DMS114 treated with DMSO at 0.1 percent for 48 hours (cell line): ENCODE data around the gene PCDH9.

ENCODE experiments used
- DNase-seq: peaks from one replicate; lab custom pipeline; 2025; ENCODE audit not compliant: unreplicated experiment; lab: John Stamatoyannopoulos, UW

The PCDH9 gene

DNA sequence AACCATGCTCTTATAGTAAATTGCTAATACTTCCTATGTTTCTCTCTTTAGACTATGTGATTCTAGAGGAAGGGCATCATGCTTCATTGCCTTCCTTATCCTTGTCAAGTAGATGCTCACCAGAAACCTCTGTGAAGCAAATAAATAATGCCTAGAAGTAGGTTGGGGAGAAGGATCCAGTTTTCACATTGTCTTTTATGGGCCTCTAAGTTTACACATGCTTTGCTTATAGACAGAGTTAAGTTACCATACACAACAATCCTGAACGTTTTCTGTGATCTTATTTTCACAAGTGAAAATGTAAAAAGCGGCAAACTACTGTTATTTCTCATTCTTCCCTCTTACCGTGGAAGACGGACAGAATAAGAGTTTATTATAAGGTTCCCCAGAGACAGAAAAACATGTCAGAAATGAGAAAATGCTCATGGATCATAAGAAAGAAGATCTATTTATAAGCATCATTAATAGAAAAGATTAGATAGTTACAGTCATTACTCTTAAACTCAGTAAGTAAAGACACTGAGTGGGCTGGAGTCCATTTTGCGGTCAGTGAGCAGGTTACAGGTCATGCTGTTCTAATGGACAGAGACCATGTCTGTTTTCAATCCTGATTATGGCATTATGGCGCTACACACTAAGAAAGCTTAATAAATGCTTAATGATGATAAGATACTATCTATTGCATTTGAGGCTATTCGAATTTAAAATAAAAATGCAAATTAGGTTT is 723.9 kb downstream of the PCDH9 start:
- DNase-seq: no peak

DNA sequence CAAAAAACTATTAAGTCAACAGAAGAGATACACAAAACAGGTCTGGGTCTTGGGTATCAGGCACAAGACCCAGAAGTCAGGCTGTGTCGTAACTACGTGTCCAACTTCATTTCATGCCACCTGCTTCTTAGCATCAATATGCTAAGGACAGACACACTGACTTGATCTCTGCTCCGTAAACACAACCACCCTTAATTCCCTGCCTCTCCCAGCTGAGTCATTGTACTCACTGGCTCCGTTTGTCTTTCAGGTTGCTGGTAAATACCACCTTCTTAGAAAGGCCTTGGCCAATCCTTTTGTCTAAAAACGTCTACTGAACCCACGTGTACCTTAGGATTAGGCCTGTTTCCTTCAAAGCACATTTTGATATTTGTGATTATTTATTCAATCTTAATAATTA is 726.2 kb downstream of the PCDH9 start:
- DNase-seq: no peak

DNA sequence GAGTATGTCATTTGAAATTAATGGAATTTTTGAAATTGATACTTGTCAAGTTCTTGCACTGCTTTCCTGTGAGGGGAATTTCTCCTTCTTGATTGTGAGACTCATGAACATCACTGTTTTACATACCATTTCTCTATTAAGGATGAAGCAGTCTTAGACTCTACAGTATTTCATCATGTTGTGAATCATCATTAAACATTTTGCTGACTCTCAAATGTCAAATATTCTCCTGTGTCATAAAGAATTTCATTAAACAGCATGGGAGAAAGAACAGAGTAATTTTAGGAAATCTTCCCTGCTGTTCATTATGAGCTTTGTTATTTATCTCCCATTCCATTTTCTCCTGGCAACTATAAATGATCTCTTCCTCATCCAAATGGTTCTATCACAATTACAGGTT is 729.0 kb downstream of the PCDH9 start:
- DNase-seq: no peak

DNA sequence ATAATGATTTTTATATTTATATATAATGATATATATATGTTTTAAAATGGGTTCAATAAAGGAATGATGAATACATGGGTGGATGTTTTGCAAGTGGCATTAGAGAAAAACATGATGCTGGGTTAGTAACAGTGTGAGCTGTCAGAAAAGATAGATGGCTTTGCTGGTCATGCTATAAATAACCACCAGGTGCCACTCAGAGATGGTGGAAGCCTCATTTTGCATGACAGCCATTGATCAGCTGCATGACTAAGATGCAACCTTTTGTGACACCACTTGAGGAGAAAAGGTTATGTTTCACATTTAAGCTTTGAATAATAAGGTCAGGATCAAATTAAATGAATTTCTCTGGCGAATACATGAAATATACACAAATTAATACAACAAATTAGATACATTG is 737.7 kb downstream of the PCDH9 start:
- no peak for DNase-seq

DNA sequence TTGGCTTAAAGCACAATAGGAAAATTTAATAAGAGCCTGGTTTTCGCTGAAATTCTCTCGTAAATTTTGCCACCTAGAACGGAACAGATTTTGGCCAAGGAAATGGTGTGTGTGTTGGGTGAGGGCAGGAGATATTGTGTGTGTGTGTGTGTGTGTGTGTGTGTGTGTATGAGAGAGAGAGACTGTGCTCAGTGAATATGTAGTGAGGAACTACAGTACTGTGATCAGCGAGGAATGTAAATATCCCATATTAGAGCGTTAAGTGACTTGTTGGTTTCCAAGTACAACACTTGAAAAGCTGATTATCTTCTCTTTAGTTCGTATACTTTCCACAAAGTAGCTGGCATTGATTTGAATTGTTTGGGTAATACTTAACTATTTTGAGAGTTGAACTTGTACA is 738.9 kb downstream of the PCDH9 start:
- no peak for DNase-seq

DNA sequence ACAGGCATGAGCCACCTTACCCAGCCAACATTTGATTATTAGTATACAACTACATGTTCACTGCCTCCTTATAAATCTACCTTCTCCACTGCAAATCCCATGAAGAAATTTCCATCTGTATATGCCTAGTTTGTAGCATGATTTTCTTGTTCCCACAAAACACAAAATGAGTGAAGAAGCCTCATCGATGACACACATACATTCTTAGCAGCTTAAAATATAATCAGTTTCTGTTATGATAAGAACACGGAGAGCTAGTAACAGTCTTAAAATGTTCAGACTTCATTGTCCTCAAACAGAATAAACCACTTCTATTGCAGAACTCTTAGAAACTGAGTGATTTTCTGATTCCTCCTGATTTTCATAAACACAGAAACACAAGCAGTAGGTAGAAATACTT is 740.5 kb downstream of the PCDH9 start:
- DNase-seq: no peak

DNA sequence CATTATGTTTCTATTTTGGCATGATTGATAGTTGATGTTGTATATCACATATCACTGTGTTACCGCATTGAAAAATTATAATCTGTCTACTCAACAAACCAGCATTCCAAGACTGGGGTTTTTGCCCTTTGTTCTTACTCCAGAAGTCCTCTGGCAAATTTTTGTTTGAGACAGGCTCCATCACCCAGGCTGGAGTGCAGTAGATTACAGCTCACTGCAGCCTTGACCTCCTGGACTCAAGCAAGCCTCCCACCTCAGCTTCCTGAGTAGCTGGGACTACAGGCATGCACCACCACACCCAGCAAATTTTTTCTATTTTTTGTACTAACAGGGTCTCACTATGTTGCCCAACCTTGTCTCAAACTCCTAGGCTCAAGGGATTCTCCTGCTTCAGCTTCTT is 741.0 kb downstream of the PCDH9 start:
- no peak for DNase-seq

DNA sequence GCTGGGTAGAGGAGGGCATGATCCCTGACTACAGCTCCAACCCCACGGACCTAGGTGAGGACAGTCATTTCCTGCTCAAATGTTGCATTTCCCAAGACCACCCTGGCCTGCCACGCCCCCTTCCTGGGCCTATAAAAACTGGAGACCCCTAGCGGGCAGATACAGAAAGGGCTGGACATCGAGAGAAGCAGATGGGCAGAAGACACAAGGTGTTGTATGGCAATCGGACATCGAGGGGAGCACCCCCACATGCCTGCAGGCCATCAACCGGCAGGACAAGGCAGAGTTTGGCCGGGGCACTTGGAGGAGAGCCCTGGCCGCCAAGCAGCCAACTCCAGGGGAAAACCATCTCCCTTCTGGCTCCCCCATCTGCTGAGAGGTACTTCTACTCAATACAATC is 746.4 kb downstream of the PCDH9 start:
- no peak for DNase-seq

DNA sequence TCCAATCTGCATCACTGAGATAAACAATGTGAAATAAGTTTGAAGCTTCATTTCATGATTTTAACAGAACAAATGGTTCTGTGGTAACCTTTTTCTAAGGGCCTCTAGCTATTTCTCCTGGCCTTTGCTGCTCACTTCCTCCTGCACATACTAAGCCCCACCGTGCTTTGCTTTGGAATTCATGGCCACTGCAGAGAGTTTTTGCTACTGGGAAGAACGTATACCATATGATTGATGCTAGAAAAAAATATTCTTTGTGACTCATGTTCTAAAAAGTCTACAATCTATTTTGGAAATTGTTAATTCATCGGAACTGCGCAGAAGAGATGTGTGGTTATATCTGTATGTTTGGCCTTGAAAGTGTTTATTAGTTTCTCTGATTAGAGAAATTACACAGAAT is 747.3 kb downstream of the PCDH9 start:
- no peak for DNase-seq

DNA sequence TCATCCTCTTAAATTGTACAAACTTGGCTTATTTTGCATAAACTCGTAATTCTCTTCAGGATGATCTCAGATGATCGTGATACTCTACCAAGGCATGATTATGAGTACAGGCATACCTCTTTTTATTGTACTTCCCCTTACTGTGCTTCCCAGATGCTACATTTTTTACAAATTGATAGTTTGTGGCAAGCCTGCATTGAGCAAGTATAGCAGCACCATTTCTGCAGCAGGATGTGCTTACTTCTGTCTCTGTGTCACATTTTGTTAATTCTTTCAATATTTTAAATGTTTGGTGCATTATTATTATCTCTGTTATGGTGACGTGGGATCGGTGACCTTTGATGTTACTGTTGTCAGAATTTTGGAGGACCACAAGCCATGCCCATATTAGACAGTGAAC is 752.3 kb downstream of the PCDH9 start:
- DNase-seq: no peak

DNA sequence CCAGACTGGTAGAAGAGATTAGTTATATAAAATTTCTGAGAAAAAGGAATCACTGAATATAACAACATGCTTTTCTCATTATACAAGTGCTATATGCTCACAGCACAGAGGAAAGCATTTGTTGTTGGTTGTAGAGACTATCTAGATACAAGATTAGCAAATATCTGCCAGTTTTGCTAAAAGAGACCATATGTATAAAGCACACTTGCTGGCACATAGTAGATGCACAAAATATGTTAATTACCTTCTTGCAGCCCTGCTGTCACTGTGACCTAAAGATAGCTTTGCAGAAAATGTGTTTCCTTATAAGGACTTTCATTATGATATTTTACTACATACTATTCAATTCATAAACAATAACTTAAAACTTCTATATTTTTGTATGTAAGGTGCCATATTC is 755.1 kb downstream of the PCDH9 start:
- no peak for DNase-seq

DNA sequence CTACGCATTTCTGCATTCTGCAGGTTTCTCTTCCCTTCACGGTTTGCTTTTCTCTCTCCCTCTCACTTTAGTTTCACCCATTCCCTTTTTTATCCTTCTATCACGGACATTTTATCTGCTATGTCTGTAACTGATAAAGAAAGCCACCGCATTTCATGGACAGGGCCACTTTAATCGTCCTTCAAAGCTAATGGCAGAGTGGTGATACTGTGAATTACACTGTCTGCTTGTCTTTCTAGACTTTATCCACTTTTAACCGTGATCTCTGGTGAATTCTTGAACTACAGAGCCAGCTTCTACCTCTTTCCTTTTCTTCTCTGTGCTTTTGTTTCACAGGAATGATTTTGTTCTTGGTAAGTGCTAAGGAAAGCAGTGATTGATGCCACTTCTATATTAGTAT is 760.4 kb downstream of the PCDH9 start:
- no peak for DNase-seq

DNA sequence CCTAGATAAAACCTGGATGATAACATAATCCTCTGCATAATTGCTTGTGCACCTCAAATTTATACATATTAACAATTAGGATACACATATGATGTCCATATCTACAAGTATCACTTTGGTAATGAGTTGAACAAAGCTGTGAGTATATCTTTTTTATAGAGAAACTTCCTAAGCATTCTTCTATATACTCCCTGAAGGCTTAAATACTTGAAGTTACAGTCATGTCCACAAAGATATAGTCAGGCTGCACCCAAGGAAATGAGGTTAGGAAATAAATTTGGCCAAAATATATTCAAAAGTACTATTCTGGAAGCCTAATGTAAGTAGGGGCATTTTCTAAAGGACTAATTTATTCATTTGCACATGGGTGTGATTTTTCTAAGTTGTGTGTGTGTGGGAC is 761.5 kb downstream of the PCDH9 start:
- no peak for DNase-seq

DNA sequence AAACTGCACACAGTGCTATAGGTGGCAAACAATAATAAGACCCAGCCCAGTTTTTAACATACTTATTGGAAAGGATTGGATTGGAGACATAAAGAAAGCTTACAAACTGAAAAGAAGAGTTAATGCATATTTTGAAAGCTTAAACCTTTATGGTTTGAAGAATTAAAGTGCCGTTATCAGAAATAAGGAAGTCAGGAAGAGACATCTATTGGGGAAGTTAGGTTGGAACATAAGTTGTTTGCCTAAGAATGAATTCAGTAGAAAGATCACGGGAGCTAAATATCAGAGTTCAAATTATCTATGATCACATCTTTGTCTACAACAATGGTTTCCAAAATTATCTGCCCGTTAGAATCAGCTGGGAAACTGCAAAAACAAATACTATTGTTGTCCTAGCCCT is 767.9 kb downstream of the PCDH9 start:
- DNase-seq: no peak

DNA sequence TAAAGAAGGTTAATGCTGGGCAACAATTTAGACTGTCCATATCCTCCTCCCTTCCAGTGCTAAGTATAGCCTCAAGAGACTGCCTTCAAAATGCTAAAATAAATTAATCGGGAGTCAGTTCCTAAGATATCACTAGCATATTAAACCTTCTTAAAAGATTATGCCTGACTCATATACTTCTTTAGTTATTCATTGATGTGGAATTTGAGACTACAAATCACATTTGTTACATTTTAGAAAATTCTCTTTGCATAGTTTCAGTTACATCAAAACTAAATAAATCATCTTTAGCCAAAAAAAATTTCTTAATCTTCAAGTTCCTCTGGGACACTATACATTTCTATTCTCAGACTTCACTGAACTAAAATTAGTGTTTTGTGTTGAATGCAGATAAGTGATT is 769.1 kb downstream of the PCDH9 start:
- no peak for DNase-seq

DNA sequence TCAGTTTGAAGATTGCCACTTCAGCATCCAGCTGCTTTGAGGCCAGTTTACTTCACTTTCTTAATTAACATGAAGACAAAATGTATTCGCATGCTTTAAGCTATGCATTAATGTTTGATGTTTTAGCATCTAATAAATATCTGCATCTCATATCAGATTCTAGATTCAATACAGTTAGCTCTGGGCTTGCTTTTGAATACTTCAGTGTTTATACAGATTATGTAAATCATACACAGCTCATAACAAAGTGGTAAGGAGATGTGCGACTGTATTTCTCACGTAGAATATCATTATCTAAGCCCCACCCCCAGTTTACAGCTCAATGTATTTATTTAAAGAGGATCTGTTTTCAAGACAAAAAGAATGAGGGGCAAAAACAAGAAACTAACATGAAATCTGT is 770.5 kb downstream of the PCDH9 start:
- no peak for DNase-seq

DNA sequence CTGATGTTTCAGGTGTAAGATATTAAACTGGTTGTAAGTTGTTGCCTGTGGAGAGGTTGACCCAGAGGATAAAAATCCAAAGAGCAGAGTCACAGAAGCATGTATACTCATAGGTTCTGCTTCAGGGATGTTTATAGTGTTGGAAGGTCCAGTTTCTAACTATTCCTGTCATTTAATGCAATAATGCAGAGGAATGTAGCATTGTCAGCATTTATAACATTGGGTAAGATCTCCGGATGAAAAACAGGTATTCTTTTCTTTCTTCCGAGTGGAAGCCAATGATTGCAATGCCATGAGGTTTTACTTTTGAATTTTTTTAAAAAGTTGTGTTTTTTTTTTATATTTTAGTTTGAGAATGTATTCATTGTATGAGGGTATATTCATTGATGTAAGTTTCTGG is 771.0 kb downstream of the PCDH9 start:
- DNase-seq: no peak

DNA sequence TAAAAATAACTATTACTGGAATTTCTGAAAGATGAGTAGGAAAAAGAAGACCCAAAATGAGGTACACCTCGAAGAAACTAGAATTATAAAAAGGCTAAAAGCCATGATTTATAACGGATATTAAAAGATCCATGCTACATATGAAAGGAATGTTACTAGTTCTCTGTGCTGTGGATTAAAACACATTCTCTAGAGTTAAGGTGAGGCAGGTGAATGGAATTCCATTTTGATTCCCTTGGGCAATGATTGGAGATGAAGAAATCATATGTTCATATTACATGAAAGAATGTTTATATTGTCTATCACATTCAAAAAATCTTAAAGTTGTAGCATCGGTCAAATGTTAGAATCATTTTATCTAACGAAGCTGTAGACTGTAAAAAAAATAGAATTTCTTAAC is 783.7 kb downstream of the PCDH9 start:
- DNase-seq: no peak

DNA sequence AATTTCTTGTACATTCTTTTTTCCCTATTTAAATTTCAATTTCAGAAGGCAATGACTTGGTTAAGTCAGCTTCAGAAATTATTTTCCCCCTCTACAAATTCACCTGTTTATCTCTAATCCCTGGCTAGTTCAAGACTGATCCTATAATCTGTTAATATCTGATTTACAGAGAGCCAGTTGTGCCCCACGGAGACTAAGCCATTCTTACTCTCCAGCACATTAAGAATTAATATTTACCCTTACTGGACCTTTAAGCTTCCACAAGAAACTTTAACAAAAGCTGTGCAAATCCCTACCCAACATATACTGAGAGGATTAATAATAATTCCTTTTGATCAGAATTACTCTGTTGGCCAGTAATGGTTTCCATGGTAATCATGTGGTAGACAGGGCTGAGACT is 786.2 kb downstream of the PCDH9 start:
- DNase-seq: no peak

DNA sequence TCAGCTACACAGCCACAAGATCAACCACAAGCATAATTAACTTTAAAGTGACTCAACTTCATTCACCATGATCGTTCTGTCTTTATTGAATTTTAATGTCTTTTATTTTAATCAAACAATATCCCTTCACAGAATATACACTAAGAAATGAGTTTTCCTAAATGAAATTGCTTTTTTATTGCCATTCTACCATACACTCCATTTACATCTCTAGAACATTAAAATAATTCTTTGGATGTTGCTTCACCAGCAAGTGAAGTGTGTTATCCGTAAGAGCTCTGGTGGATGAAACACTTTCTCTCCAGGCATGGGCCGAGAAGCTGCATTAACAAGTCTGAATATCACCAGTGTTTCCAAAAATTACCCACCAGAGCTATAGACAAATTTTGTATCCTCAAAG is 789.2 kb downstream of the PCDH9 start:
- no peak for DNase-seq

DNA sequence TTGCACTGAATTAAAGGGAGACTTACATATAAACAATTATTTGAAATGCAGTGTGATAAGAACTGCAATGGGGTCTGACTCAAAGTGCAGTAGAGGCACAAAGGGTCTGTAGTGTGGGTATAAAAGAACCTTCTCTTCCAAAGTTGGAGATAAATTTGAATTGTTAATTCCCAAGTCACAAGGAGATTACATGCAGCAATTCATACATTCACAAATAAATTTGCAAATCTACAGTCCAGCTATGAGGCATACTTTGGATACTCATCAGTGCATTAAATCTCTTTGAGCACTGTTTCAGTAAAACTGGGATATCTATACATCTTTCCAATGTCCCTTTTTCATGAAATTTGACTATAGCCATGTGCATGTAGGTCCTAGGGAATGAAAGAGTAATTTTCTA is 799.4 kb downstream of the PCDH9 start:
- no peak for DNase-seq

DNA sequence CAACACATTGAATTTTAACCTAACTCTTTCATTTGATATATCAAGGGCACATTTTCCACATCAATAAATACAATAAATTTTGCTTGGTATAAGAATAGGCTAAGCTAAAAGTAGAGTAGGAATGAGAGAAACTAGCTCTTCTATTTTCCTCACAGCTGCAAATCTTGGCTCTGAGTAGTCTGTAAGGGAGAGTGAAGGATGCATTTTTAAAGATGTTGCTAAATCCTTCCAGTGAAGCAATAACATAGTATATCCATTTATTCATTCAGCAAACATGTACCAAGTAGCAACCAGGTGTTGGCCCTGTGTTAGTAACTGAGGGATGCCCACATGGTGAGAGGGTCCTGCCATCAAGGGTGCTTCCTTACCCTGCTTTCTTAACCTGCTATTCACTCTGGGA is 799.9 kb downstream of the PCDH9 start:
- no peak for DNase-seq

DNA sequence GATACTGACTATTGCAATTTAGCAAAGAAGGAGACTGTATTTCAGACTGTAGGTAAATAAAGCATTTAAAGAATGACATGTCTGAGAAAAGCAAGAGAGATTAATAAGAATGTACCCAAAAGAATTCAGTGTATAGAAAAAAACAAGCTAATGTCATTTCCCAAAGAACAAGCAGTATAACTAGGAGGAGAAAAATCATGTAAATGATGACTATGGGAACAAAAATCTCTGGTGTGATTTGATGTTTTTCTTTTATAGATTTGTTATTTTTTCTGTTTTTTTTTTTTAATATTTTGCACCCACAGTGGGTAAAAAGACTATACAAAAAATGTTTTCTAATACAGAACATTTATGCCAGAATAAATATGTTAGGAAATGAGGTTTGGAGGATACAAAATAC is 801.0 kb downstream of the PCDH9 start:
- no peak for DNase-seq

DNA sequence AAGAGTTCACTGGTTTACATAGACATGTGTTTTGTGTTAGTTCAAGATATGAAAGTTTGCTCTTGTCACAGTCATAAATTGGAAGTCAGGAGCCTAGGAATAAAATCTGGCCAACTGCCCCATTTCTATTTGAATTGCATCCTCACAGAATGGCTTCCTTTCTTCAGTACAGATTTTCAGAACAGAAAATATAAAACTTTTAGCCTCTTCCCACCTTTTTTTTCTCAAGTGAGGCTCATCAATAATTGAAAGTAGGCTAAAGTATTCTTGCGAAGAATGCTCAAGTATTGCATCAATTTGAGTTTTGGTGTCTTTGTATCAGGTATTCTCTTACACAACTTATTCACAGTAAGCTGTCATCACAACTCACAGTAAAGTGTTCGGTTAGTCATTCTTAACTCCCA is 802.7 kb downstream of the PCDH9 start:
- DNase-seq: no peak
